Activated CD8-positive, alpha-beta memory T cell treated with anti-CD3 and anti-CD28 coated beads for 36 hours (primary cell): ENCODE measurements around the gene DGUOK. TPM values are rescaled to one million over a fixed set of nuclear protein-coding genes. Genes with fewer than 3 reads are reported as not detected.
"Not testable (repeated sequence)": the region's sequence is repeated elsewhere in the genome, so short reads cannot be mapped to it uniquely, and the experiment has no call there.

ENCODE experiments used
- CTCF ChIA-PET: fragments of 350-600 bp; sonication (Branson Sonifier 250); formaldehyde crosslinking; loops from one replicate; lab custom pipeline; 2021; ENCODE audit warnings: antibody characterized with exemption; lab: Charles Lee
- POLR2A ChIA-PET: fragments of 350-600 bp; sonication (Branson Sonifier 250); formaldehyde crosslinking; loops from one replicate; lab custom pipeline; 2021; ENCODE audit warnings: antibody characterized with exemption; lab: Charles Lee
- total RNA-seq, 2 experiments: library from RNA; stranded (reverse); gene quantifications; one replicate each; pipeline ENCODE4 v1.2.3, GENCODE V29; 2021

DGUOK gene
- 10 to 100 TPM; 92.2 to 99.4 TPM for total RNA-seq

DNA sequence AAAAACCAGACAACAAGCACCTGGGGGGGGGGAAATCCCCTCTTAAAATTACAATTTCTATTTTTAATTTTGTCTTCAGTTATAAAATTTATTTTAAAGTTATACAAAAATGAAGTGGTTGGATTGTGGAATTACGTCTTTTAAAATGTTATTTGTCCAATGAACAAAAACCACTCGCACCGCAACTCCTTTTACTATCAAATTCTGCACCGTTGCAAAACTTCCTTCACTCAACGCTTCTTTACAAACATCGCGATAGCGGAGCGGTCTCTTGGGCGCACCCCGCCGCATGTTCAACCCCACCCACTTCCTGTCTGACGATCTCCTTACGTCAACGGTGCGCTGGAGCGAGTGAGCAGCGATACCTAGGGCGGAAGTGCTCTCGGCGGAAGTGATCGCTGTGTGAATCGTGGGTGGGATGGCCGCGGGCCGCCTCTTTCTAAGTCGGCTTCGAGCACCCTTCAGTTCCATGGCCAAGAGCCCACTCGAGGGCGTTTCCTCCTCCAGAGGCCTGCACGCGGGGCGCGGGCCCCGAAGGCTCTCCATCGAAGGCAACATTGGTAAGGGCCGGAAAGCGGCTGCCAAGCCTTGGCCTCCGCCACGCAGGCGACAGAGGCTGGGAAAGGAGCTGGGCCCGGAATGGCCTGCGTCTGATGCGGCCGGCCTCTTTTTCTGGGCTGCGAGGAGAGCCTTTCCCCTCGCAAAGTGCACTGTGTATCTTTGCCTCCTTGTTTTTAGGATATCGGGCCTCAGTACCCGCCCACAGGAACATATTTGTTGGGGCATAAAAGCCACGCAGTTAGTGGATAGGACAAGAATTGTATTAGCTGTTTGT is at the start of gene DGUOK:
TSS of gene DGUOK (plus strand) at position 388 of the 835 bp plus-strand sequence. CDS start at position 419, 31 bp downstream.
- CTCF ChIA-PET, result interaction anchor here (1.1 to 1.2 kb wide), 3 partner anchors 9 to 41 kb away, joined by 3 to 5 read pairs (median 3); no protein-coding TSS in a partner anchor
- POLR2A ChIA-PET, result interaction anchor here (0.8 to 1.3 kb wide), 5 partner anchors 42 to 252 kb away, joined by 3 to 5 read pairs (median 3); partner anchors contain the start of gene MOB1A

DNA sequence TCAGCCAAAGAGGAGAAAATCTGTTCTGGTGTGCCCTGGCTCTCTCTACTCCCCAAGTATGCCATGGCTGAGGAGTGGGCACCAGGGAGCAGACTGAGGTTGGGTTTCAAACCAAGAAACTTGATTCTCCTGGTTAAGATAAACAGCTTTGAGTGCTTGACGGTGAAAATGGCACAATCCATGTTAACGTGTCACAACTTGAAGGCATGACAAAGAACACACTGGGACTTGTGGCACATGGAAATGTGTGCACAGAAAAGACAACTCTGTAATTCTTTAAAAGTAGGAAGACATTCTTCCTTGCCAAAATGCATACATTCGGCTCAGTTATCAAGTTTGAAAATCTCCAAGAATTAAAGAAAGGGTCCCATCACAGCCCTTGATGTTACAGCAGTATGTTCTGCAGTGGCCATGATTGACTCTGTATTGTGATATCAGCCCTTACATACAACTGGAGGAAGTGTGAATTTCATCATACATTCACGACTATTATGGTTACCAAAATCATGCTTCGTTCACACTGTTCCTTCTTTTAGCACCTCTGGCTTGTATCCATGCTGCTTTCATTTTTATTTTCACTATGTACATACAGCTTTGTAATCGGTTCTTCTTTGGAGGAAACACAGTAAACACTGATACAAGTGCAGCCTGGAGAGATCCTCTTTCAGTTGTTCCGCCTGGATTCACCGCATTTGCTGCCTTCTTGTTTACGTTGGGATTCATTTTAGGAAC is 49.4 kb upstream of the DGUOK start:
- ChIA-PET CTCF (no interaction called here), POLR2A (no interaction called here)

DNA sequence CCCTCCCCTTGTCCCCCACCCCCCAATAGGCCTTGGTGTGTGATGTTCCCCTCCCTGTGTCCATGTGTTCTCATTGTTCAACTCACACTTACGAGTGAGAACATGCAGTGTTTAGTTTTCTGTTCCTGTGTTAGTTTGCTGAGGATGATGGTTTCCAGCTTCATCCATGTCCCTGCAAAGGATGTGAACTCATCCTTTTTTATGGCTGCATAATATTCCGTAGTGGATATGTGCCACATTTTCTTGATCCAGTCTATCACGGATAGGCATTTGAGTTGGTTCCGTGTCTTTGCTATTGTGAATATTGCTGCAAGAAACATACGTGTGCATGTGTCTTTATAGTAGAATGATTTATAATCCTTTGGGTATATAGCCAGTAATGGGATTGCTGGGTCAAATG is 48.7 kb upstream of the DGUOK start:
- CTCF ChIA-PET, POLR2A ChIA-PET: not testable (repeated sequence)

DNA sequence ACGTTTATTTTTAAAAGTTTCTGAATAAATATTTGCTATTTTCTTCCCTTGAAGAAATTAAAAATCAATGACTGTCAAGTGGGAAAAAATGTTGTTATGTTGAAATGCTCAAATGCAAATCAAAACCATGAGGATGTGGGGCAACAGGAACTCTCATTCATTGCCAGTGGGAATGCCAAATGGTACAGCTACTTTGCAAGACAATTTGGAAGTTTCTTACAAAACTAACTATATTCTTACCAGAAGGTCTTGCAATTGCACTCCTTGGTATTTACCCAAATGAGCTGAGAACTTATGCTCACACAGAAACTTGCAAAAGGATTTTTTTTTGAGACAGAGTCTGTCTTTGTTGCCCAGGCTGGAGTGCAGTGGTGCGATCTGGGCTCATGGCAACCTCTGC is 41.3 kb upstream of the DGUOK start:
- POLR2A ChIA-PET, result no interaction called here
- CTCF ChIA-PET, result interaction anchor here (1.1 kb wide), 1 partner anchor 42 kb away, joined by 3 read pairs; the partner anchor contains the start of gene DGUOK

DNA sequence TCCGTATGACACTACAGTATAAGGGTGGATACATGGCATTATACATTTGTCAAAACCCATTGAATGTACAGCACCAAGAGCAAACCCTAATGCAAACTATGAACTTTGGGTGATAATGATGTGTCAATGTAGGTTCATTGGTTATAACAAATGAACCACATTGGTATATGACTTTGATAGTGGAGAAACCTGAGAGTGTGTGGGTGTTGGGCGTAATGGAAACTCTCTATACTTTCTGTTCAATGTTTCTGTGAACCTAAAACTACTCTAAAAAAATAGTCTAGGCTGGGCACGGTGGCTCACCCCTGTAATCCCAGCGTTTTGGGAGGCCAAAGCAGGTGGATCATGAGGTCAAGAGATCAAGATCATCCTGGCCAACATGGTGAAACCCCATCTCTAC is 40.3 kb upstream of the DGUOK start:
- POLR2A ChIA-PET, result interaction anchor here (0.6 to 0.7 kb wide), 2 partner anchors 146 to 221 kb away, joined by 3 to 5 read pairs; no protein-coding TSS in a partner anchor

DNA sequence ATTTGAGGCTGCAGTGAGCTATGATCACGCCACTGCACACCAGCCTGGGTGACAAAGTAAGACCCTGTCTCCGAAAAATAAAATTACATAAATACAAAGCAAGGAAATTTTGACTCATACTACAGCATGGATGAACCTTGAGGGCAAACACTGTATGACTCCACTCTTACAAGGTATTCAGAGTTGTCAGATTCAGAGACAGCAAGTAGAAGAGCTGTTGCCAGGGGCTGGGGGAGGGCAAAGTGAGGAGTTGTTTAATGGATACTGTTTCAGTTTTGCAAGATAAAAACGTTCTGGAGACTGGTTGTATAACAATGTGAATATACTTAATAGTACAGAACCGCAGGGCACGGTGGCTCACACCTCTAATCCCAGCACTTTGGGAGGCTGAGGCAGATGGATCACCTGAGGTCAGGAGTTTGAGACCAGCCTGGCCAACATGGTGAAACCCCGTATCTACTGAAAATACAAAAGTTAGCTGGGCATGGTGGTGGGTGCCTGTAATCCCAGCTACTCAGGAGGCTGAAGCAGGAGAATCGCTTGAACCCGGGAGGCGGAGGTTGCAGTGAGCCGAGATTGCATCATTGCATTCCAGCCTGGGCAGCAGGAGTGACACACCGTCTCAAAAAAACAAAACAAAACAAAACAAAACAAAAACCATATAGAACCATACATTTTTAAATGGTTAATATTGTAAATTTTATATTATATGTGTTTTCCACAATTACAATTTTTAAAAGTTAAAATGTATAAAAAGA is 38.9 kb upstream of the DGUOK start:
- POLR2A ChIA-PET, result interaction anchor here (0.8 kb wide), 1 partner anchor 51 kb away, joined by 3 read pairs; no protein-coding TSS in a partner anchor
- CTCF ChIA-PET, result not testable (repeated sequence)

More for the DNA sequence above, 40.3 kb upstream of the DGUOK start:
- CTCF ChIA-PET, result no interaction called here

DNA sequence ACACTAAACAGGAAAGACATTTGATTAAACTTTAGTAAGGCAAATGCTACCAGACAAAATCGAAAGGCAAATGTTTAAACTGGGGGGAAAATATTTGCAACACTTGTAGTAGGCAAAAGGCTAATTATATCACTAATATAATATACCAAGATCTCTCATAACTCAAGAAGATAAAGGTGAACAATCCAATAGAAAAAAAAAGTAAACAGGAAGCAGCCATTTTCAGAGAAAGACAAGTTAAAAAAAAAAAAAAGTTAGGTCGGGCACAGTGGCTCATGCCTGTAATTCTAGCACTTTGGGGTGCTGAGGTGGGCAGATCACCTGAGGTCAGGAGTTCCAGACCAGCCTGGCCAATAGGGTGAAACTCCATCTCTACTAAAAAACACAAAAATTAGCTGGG is 38.3 kb upstream of the DGUOK start:
- CTCF ChIA-PET, result no interaction called here

DNA sequence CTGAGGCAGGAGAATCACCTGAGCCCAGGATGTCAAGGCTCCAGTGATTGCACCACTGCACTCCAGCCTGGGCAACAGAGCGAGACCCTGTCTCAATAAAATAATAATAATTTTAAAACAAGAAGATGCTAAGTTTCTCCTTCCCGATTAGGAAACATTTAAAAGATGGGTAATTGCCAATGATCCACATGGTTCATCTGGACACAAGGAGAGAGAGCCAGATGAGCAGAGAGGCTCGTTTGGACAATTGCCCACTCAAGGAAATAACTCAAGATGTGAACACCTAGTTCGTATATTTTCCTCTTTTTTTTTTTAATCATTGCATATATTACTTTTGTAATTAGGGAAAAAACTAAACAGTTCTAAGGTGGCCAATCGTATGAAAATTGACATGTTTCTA is 37.5 kb upstream of the DGUOK start:
- POLR2A ChIA-PET, result no interaction called here
- CTCF ChIA-PET, result no interaction called here

More for the DNA sequence above, 38.3 kb upstream of the DGUOK start:
- POLR2A ChIA-PET, result no interaction called here

DNA sequence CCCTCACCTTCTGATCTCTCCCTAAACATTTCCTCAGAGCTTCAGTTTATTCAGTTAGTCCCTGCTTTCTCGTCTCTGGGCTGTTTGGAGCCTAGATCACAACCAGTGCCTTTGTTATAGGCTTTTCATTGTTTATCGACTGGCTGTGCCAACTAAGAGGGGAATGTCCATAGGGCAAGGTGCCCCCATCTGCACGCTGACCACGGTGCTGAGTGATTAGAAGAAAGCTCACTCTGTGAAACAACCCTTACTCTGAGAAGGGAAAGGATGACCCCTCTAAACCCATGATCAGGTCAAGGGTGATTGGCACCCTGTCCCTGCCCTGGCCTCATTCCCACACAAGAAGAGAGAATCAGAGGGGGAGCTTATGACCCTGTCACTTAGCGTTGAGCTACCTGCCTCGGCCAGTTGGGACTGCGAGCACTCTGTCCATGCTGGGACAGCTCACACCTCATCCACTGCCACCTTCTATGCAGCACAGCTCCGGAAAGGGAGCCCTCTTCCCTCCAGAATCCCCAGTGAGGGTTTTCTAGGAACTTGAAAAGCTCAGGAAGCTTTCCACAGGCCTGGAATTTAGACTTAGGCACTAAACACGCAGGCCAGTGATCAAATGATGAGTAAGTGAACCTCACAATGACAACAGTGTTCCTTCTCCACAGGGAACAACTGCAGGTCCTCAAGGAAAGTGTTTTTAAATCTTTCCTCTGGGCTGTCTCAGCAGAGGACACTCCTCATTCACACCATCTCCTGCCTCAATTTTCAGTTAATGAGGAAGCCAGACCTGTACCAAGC is 36.2 kb upstream of the DGUOK start:
- ChIA-PET POLR2A (no interaction called here), CTCF (interaction anchor here (0.8 to 1.8 kb wide), 2 partner anchors 11 to 14 kb away, joined by 3 to 5 read pairs; no protein-coding TSS in a partner anchor)

DNA sequence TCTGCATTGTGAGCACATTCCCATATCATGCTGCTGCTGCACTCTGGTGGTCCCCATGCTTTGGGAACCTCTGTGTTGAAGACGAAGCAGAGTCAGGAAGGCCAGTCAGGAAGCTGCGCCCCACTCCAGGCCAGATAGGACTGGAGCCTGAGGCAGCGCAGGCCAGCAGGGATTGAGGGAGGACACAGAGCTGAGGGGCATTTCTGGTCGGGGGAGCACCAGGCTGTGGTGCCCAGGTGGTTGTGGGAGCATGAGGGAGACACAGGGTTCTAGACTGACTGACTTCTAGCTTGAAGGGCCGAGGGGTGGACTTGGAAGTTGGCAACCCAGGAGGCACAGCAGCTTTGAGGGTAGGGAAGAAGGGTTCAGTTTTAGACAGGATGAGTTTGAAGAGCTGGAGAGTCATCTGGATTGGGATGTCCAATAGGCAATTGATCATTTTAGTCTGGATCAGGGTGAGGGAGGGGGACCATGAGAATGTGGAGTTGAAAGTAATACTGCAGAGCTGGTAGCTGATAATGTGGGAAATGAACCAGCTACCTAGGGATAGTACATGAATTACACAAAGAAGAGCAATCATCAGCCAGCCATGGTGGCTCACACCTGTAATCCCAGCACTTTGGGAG is 35.3 kb upstream of the DGUOK start:
- CTCF ChIA-PET, result interaction anchor here (1.8 kb wide), 1 partner anchor 13 kb away, joined by 5 read pairs; no protein-coding TSS in a partner anchor
- POLR2A ChIA-PET, result no interaction called here

DNA sequence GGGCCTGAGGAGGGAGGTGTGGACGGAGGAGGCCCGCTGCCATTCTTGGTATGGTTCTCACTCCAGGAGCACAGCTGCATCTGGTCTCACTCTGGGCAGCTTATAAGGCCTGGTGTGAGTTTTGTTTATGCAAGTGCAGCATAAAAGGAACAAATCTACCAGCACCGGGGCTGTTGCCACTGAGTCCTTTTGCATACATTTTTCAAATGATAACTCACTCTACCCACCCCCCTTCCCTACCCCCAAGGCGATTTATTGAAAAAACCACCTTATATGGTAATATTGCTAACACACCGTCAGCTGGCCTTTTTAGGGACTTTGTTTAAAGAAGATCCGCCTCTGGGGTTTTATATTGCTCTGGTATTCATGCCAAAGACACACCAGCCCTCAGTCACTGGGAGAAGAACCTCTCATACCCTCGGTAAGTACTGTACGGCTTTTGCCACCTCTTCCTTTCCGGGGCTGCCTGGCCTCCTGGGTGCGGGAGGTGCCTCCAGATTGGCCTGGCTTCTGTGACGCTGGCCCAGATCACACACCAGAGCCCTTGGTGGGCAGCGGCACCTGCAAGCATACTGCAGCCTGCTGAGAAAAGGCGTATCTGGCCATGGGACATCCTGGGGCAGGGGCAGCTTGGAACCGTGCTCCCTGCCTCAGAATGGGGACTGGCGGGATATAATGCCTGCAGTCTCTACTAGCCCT is 33.9 kb upstream of the DGUOK start, which contains the start of gene ACTG2:
TSS of gene ACTG2 (plus strand) at position 378 of the 699 bp plus-strand sequence. CDS start 8,304 bp downstream, outside the sequence.
- CTCF ChIA-PET, result interaction anchor here (0.6 to 1.8 kb wide), 3 partner anchors 12 to 479 kb away, joined by 3 to 5 read pairs (median 5); no protein-coding TSS in a partner anchor
- POLR2A ChIA-PET, result no interaction called here

DNA sequence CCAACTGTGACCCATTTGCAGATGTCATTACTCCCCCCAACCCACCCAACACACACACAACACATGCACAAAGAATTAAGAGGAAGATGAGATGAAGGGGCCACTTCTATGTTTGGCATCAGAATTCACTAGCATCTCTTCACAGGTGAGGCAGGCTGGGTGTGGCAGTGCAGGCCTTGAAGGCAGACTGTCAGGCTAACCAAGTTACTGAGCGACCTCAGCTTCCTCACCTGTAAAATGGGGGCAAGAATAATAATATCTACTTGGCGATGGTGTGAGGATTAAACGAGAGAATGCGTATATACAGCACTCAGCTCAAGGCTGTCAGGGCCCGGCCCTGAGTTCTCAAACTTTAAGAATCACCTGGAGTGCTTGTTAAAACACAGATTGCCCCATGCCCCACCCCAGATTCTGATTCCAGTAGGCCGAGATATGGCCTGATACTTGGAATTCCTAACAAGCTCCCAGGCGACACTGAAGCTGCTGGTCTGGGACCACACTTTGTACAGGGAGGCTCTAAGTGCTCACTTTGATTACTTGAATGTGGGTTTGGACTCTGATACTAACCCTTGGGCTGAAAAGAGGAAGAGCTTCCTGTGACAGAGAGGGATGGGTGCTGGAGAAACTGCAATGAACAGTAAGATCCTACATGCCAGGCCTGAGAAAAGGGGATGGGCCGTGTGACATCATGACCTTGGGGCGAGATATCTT is 32.8 kb upstream of the DGUOK start:
- CTCF ChIA-PET, result interaction anchor here (1.2 kb wide), 1 partner anchor 10 kb away, joined by 3 read pairs; no protein-coding TSS in a partner anchor

DNA sequence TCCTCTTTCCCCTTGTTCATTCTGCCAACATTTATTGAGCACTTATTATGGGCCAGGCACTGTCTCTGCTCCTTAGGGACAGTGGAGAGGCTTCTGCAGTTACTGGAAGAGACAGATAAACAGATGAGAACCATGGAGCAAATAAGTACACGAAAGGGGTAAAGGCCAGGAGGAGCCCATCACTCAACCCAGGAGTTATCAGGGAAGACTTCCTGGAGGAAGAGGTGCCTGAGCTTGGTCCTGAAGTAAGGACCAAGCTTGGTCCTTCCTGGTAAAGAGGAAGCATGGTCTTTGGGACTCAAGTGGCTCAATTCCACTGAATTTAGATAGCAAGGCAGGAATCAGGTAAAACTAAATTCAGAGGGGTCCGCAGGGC is 32.2 kb upstream of the DGUOK start:
- POLR2A ChIA-PET, result no interaction called here

More for the DNA sequence above, 32.8 kb upstream of the DGUOK start:
- POLR2A ChIA-PET, result no interaction called here

DNA sequence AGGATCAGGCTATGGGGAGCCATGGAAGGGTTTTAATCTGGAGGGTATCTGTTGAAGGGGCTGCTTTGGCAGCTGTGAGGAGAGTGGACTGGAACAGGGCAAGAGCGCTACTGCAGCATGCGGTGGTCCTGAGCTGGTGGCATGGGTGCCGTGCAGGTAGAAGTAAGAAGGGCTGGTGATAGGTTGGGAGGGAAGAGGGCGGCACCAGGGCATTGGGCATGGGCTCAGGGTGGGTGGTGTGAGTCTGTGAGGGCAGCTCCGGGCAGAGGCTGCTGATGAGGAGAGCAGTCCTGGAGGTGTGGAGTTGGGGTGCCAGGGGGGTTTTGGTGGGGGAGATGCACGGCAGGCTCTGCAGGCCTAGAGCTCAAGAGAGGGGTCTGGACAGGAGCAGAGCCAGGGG is 31.8 kb upstream of the DGUOK start:
- POLR2A ChIA-PET, result no interaction called here
- CTCF ChIA-PET, result interaction anchor here (1.2 kb wide), 1 partner anchor 11 kb away, joined by 3 read pairs; no protein-coding TSS in a partner anchor

More for the DNA sequence above, 32.2 kb upstream of the DGUOK start:
- CTCF ChIA-PET, result interaction anchor here (1.2 kb wide), 1 partner anchor 10 kb away, joined by 3 read pairs; no protein-coding TSS in a partner anchor

DNA sequence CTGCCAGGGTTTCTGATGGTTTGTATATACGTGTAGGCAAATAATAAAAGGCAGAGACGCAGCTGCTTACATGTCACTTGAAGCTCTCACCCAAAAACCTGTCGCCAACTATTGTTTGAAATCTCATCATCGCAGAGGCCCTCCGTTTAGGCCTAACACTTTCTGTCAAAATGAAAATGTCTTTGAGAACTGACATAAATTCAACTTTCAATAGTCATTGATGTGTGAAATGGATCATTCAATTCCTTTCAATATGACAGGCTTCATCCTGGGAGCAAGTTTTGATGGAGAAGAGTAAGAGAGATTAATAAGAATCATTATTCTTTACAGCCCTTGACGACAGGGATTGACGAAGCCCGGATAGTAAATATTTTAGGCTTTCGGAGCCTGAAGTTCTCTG is 31.2 kb upstream of the DGUOK start:
- CTCF ChIA-PET, result interaction anchor here (0.6 kb wide), 1 partner anchor 13 kb away, joined by 3 read pairs; no protein-coding TSS in a partner anchor
- POLR2A ChIA-PET, result no interaction called here
